HEK293 (cell line): ENCODE measurements around the gene COL8A1.

Experiments used
- SCRT2 ChIP-seq: fragments of 450-650 bp; formaldehyde crosslinking; IDR thresholded peaks from 2 replicates; pipeline ENCODE4 v1.5.1; 2016; ENCODE audit warnings: missing biosample characterization, missing genetic modification characterization
- TCF7L2 ChIP-seq: IDR thresholded peaks from 2 replicates; pipeline ENCODE4 v1.6.1; 2011; ENCODE audit warnings: low read depth, mild to moderate bottlenecking, inconsistent platforms, low read length, moderate library complexity, borderline replicate concordance
- YY1 ChIP-seq: fragments of 450-650 bp; formaldehyde crosslinking; IDR thresholded peaks from 2 replicates; pipeline ENCODE4 v1.5.1; 2018; ENCODE audit warnings: missing biosample characterization, missing genetic modification characterization
- ZBTB1 ChIP-seq: fragments of 450-650 bp; formaldehyde crosslinking; IDR thresholded peaks from 2 replicates; pipeline ENCODE4 v1.5.1; 2016; ENCODE audit warnings: missing biosample characterization, missing genetic modification characterization
- ZBTB8A ChIP-seq: fragments of 450-650 bp; formaldehyde crosslinking; IDR thresholded peaks from 2 replicates; pipeline ENCODE4 v1.5.1; 2016; ENCODE audit warnings: missing biosample characterization, missing genetic modification characterization
- ZNF274 ChIP-seq, 2 experiments: fragments of 200-500 bp in 1 of 2; fragments of 450-650 bp in 1 of 2; sonication (Bioruptor generic) in 1 of 2; formaldehyde crosslinking in 1 of 2; IDR thresholded peaks; 2 replicates each; pipeline versions ENCODE4 v1.5.1 to v1.6.1; 2014 to 2016; ENCODE audit warnings: borderline replicate concordance in 1 of 2, inconsistent platforms in 1 of 2, low read length in 1 of 2, missing biosample characterization in 1 of 2, missing genetic modification characterization in 1 of 2
- TF ChIP-seq, protein P1 (sequence below): fragments of 450-650 bp; formaldehyde crosslinking; IDR thresholded peaks from 2 replicates; pipeline ENCODE4 v1.5.1; 2016; ENCODE audit warnings: missing biosample characterization, missing genetic modification characterization

DNA sequence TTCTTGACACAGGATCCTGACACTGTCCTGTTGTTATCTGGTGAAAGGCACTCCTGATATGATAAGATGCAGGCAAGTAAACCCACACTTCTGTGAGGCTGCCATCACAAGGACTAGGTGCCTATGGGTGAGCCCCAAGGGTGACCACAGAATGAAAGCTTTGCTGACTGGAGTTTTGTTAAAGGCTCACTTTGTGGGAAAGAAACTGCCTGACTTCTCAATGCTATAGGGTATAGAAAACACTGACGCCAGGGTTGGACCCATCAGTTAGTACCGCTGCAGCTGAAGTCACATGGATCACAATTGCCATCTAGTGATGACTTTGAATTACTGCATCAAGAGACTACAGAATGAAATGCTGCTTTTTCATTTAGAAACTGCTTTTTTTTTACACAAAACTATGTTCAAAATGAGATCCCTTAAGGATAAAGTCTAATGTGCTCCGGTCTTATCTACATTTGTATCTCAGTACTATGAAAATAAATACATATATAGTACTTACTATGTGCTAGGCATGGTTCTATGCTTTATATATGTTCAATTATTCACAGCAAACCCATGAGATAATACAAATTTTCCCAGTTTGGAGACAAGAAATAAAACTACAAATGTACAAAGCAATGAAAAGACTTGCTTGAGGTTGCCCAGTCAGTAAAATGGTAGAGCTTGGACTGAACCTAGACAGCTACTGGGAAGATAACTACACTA lies 115.0 kb downstream of the COL8A1 start:
- TF ChIP-seq, protein P1, sequence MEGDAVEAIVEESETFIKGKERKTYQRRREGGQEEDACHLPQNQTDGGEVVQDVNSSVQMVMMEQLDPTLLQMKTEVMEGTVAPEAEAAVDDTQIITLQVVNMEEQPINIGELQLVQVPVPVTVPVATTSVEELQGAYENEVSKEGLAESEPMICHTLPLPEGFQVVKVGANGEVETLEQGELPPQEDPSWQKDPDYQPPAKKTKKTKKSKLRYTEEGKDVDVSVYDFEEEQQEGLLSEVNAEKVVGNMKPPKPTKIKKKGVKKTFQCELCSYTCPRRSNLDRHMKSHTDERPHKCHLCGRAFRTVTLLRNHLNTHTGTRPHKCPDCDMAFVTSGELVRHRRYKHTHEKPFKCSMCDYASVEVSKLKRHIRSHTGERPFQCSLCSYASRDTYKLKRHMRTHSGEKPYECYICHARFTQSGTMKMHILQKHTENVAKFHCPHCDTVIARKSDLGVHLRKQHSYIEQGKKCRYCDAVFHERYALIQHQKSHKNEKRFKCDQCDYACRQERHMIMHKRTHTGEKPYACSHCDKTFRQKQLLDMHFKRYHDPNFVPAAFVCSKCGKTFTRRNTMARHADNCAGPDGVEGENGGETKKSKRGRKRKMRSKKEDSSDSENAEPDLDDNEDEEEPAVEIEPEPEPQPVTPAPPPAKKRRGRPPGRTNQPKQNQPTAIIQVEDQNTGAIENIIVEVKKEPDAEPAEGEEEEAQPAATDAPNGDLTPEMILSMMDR (tag by site-specific recombination): 0 out of 2 replicates have a peak, but pooled peaks have one; percentile 37
- TF ChIP-seq ZBTB8A (tag by site-specific recombination): no peak
- TF ChIP-seq ZBTB1 (tag by site-specific recombination): no peak
- TF ChIP-seq YY1 (tag by site-specific recombination): no peak
- no peak for TF ChIP-seq TCF7L2
- no peak for TF ChIP-seq ZNF274 (IDR thresholded peaks at IDR 0.05; ENCODE audit: low read length)
- TF ChIP-seq ZNF274 (tag by site-specific recombination; IDR thresholded peaks at IDR 0.05; ENCODE audit: borderline replicate concordance): no peak
- TF ChIP-seq SCRT2 (tag by site-specific recombination): no peak
